Measurements from ENCODE around the gene NTHL1. TPM values are rescaled to one million over a fixed set of nuclear protein-coding genes. Genes with fewer than 3 reads are reported as not detected.

NTHL1 gene
- total RNA-seq, 2 experiments from 2014 or later: 23.8 to 34.4 TPM

DNA sequence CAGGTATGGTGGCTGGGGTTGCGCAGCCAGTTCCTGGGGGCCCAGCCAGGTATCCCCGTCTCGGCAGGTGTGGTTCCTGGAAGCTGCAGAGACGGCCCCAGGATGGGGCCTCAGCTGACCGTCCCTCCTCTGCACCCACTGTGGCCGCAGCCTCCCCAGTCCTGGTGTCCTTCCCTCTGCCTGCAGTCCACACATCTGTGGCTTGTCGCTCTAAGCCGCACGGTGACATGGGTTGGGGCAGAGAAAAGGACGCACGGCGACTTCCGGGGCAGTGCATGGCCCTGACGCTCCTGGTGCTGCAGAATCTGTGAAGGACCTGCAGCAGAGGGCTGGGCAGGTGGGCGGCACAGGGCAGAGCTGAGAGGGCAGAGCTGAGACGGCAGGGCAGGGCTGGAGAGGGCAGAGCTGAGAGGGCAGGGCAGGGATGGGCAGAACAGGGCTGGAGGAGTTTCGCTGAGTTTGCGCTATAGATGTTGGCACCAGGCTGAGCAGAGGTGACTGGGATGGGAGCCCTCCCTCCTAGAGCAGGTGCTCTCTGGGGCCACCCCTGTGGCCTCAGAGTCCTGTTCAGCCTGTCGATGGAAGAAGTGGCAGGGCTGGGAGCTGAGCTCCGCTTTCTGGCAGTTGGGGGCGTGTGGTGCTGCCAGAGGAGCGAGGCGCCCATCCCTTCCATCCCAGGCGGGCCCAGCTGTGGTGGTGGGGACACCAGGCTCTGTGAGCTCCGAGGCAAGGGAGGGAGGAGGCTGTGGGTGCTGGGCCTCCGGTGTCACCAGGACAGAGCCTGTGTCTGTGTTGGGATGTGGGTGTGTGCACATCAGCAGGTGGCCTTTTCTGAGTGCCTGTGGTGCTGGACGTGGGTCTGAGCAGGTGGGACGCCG, 23.2 kb upstream of the NTHL1 start:
- CTCF ChIA-PET: interaction anchor here (1.2 kb wide), 1 partner anchor 13 kb away, joined by 3 read pairs; no protein-coding TSS in a partner anchor
- Mint-ChIP-seq H3K27ac (no peak overlapping the region), H3K4me1 (no peaks in the 10 kb centered on the region), H3K9me3 (no peaks in the 10 kb centered on the region), H3K4me3 (no peak overlapping the region), H3K27me3 (no peaks in the 10 kb centered on the region), H3K36me3 (ENCODE audit: low read depth) (peaks cover 21% of the 10 kb centered on the region)
- POLR2A ChIA-PET: no interaction called here
- DNase-seq: no peak

DNA sequence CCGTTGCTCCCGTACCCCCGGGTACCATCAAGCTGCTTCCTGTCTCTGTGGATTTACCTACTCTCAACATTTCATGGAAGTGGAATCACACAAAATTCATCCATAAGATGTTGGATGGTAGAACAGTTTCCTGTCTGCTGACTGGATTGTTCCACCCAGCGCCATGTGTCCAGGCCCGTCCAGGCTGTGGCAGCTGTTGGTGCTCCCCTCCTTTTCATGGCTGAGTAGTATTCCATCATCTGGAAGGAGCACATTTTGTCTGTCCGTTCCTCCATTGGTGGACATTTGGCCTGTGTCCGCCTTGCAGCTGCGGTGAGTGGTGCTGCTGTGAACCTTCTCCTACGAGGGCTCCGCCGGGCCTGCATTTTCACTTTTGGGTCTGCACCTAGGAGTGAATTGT, 18.5 kb upstream of the NTHL1 start:
- no peak for DNase-seq
- POLR2A ChIA-PET: no interaction called here
- Mint-ChIP-seq H3K4me1 (no peaks in the 10 kb centered on the region), H3K27me3 (no peaks in the 10 kb centered on the region), H3K36me3 (ENCODE audit: low read depth) (peaks cover 16% of the 10 kb centered on the region), H3K4me3 (no peak overlapping the region), H3K9me3 (no peaks in the 10 kb centered on the region), H3K27ac (no peak overlapping the region)
- CTCF ChIA-PET: no interaction called here

DNA sequence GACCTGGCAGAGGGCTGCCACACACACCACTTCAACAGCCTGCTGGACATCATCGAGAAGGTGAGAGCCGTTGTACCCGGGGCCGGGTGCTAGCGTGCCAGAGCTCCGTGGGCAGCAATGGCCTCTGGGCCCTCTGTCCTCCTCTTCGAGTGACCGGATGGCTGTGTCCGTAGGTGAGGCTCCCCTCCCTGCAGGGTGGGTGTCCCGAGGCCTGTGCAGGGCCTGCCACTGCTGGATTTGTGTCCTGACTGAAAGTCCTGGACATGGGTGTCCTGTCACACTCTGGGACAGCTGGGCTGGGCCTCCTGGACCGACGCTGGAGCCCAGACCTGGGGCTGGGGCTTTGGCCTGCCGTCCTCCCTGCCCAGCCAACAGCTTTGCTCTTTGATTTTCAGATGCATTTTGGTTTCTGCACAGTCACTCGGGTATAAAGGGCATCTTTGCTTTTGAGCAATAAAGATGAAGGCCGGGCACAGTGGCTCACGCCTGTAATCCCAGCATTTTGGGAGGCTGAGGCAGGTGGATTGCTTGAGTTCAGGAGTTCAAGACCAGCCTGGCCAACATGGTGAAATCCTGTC, 16.8 kb upstream of the NTHL1 start:
- CTCF ChIA-PET: no interaction called here
- H3K9me3 Mint-ChIP-seq: no peaks in the 10 kb centered on the region
- peaks cover 13% of the 10 kb centered on the region for H3K36me3 Mint-ChIP-seq (ENCODE audit: low read depth)

DNA sequence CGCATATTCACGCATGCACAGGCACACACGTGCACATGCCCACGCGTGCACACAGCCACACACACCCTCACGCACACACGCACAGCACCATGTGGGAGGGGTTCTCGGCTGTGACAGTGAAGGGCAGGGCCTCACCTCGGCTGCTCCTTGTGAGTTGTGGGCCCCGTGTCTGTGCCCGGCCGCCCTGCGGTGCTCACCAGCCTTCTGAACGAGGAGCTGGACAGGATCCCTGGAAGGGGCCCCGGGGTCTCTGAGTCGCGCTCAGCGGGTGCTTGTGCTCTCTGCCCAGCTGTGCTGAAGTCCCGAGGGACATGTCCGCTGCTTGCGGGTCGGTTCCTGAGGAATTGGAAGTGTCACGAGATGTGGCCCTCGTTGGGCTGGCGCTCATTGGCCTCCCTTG, 16.2 kb upstream of the NTHL1 start:
- Mint-ChIP-seq H3K36me3 (ENCODE audit: low read depth) (peaks cover 13% of the 10 kb centered on the region), H3K9me3 (no peaks in the 10 kb centered on the region), H3K4me3 (no peak overlapping the region), H3K27me3 (no peaks in the 10 kb centered on the region), H3K27ac (no peak overlapping the region), H3K4me1 (no peaks in the 10 kb centered on the region)
- DNase-seq: no peak
- POLR2A ChIA-PET: no interaction called here
- CTCF ChIA-PET: no interaction called here

More for the DNA sequence above, 16.8 kb upstream of the NTHL1 start:
- Mint-ChIP-seq H3K4me3 (no peak overlapping the region), H3K27ac (no peak overlapping the region), H3K4me1 (no peaks in the 10 kb centered on the region), H3K27me3 (no peaks in the 10 kb centered on the region)
- DNase-seq: no peak
- POLR2A ChIA-PET: no interaction called here

DNA sequence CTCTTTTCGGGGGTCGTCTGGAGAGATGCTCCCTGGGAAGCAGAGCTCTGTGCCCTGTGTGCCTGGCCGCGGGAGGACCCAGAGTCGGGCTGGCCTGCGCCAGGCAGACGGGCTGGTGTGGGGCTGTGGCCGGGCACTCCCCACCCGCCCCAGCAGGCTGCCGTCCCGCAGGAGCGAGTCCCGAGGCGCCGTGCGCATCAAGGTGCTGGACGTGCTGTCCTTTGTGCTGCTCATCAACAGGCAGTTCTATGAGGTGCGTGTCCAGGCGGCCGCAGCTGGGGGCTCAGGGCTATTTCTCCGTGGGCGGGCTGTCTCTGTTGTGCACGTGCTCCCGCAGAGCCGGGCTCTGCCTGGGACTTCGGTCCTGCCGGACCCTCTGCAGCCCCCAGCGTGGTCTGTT, 15.2 kb upstream of the NTHL1 start:
- Mint-ChIP-seq H3K27me3 (no peaks in the 10 kb centered on the region), H3K4me1 (no peaks in the 10 kb centered on the region), H3K4me3 (no peak overlapping the region), H3K9me3 (no peaks in the 10 kb centered on the region), H3K36me3 (ENCODE audit: low read depth) (peaks cover 9% of the 10 kb centered on the region), H3K27ac (no peak overlapping the region)
- CTCF ChIA-PET: interaction anchor here (1.1 to 1.3 kb wide), 2 partner anchors 11 to 12 kb away, joined by 3 read pairs; no protein-coding TSS in a partner anchor
- POLR2A ChIA-PET: no interaction called here
- DNase-seq: no peak

DNA sequence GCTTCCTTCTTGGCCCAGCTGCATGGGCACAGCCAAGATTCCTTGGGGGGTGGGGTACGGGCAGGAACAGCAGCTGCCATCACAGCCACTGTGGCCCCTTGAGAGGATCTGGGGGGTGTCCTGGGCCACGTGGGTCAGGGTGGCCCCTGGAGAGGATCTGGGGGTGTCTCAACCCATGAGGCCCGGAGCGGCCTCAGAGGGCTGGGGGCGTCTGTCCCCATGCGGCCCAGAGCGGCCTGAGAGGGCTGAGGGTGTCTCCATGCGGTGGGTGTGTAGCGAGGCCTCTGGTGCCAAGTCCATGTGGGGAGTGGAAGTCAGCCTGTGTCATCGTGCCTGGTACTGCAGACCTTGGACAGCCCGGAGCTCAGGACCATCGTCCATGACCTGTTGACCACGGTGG, 13.9 kb upstream of the NTHL1 start:
- CTCF ChIA-PET: interaction anchor here (1.2 to 1.5 kb wide), 2 partner anchors 12 to 29 kb away, joined by 3 to 4 read pairs; no protein-coding TSS in a partner anchor
- Mint-ChIP-seq H3K9me3 (no peaks in the 10 kb centered on the region), H3K4me3 (no peak overlapping the region), H3K36me3 (ENCODE audit: low read depth) (peaks cover 7% of the 10 kb centered on the region), H3K4me1 (no peaks in the 10 kb centered on the region), H3K27me3 (no peaks in the 10 kb centered on the region), H3K27ac (no peak overlapping the region)
- POLR2A ChIA-PET: no interaction called here
- DNase-seq: no peak

DNA sequence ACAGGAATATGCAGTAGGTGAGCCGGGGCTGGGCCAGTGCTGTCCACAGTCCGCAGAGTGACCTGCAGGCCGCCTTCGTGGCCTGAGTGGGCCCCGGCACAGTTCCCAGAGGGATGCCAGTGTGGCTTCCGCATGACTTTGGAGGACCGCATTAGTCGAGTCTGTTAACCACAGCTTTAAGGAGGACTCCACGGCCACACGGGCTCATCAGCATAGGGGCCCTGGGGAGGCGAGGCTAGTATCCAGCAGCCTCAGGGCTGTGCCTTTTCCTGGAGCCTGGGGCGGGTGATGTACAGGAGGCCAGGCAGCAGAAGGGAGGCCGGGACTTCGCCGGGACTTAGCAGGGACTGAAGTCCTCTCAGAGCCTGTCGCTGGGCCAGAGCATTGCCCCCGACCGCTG, 13.4 kb upstream of the NTHL1 start:
- Mint-ChIP-seq H3K4me1 (no peaks in the 10 kb centered on the region), H3K4me3 (no peak overlapping the region), H3K9me3 (no peaks in the 10 kb centered on the region), H3K36me3 (ENCODE audit: low read depth) (peaks cover 4% of the 10 kb centered on the region), H3K27ac (no peak overlapping the region), H3K27me3 (no peaks in the 10 kb centered on the region)
- ChIA-PET CTCF (interaction anchor here (1.2 to 1.5 kb wide), 2 partner anchors 12 to 30 kb away, joined by 3 to 4 read pairs; no protein-coding TSS in a partner anchor), POLR2A (no interaction called here)
- no peak for DNase-seq

DNA sequence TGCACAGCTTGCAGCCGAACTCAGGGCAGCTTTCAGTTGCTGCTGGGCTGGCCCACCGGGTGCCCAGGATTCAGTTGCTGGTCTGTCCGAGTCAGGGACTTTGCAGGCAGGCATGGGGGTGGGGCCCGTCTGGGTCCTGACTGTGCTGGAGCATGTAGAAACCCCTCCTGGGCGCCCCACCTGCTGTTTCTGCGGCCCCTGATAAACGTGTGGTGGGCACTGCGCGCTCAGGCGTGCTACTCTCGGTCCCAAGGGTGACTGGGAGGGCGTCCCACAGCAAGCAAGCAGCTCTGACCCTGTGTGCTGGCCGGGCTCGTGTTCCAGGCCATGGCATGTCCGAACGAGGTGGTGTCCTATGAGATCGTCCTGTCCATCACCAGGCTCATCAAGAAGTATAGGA, 12.7 kb upstream of the NTHL1 start:
- H3K36me3 Mint-ChIP-seq (ENCODE audit: low read depth): no peaks in the 10 kb centered on the region
- ChIA-PET POLR2A (no interaction called here), CTCF (no interaction called here)
- H3K27me3 Mint-ChIP-seq: no peaks in the 10 kb centered on the region
- H3K4me3 Mint-ChIP-seq: no peak overlapping the region
- no peaks in the 10 kb centered on the region for H3K9me3 Mint-ChIP-seq
- no peak for DNase-seq
- H3K4me1 Mint-ChIP-seq: no peaks in the 10 kb centered on the region
- no peak overlapping the region for H3K27ac Mint-ChIP-seq

DNA sequence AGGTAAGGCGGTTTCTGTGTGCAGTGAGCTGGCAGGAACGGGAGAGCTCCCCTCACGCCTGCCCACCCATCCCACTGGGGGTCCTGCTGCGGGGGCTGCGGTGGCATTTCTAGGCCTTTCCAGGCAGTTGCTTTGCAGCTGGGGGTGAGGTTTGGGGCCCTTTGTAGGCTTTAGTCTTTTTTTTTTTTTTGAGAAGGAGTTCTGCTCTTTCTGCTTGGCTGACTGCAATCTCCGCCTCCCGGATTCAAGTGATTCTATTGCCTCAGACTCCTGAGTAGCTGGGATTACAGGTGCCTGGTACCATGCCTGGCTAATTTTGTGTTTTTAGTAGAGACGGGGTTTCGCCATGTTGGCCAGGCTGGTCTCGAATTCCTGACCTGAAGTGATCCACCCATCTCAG, 11.2 kb upstream of the NTHL1 start:
- ChIA-PET POLR2A (no interaction called here), CTCF (interaction anchor here (0.6 kb wide), 1 partner anchor 540 kb away, joined by 3 read pairs; no protein-coding TSS in a partner anchor)
- H3K27me3 Mint-ChIP-seq: no peaks in the 10 kb centered on the region
- H3K9me3 Mint-ChIP-seq: no peaks in the 10 kb centered on the region
- H3K27ac Mint-ChIP-seq: no peak overlapping the region
- H3K4me1 Mint-ChIP-seq: no peaks in the 10 kb centered on the region
- H3K36me3 Mint-ChIP-seq (ENCODE audit: low read depth): no peaks in the 10 kb centered on the region
- no peak overlapping the region for H3K4me3 Mint-ChIP-seq
- DNase-seq: no peak

DNA sequence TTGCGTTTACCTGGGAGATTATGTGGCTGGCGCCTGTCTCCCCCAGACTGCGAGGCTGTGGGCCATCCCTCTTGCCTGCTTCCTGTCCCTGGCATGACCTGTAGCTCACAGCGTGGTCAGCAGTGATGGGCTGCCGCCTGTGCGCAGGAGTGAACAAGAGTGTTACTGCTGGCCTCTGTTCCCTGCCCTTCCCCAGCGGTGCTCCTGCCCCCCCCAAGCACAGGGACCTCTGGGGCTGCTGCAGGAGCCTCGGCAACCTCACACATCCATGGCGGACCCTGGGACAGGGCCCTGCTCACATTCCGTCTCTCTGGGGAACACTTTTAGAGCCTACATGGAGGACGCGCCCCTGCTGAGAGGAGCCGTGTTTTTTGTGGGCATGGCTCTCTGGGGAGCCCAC, 10.8 kb upstream of the NTHL1 start:
- H3K4me3 Mint-ChIP-seq: no peak overlapping the region
- H3K4me1 Mint-ChIP-seq: no peaks in the 10 kb centered on the region
- no peak for DNase-seq
- POLR2A ChIA-PET: no interaction called here
- no peaks in the 10 kb centered on the region for H3K9me3 Mint-ChIP-seq
- CTCF ChIA-PET: interaction anchor here (0.6 kb wide), 1 partner anchor 540 kb away, joined by 3 read pairs; no protein-coding TSS in a partner anchor
- H3K36me3 Mint-ChIP-seq (ENCODE audit: low read depth): no peaks in the 10 kb centered on the region
- H3K27me3 Mint-ChIP-seq: no peaks in the 10 kb centered on the region
- H3K27ac Mint-ChIP-seq: no peak overlapping the region

DNA sequence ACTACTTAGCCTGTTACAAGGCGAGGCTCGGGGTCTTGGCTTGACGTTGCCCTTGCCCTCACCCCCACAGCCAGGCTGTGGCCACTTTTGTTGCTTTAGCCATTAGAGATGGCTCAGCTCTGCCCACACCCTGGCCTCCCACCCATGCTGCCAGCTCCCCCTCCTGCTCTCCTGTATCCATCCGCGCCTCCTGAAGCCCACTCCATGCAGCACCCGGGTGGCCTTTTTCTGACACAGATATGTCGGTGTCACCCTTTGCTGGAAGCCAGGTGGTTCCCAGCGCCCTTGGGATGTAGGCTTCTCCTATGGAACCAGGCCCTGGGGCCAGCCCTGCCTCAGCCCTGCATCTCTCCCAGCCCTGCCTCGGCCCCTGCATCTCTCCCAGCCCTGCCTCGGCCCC, 9.8 kb upstream of the NTHL1 start:
- no peaks in the 10 kb centered on the region for H3K4me1 Mint-ChIP-seq
- no peak for DNase-seq
- ChIA-PET POLR2A (no interaction called here), CTCF (interaction anchor here (1.8 kb wide), 1 partner anchor 11 kb away, joined by 4 read pairs; no protein-coding TSS in a partner anchor)
- no peaks in the 10 kb centered on the region for H3K27me3 Mint-ChIP-seq
- no peaks in the 10 kb centered on the region for H3K9me3 Mint-ChIP-seq
- no peaks in the 10 kb centered on the region for H3K36me3 Mint-ChIP-seq (ENCODE audit: low read depth)
- no peak overlapping the region for H3K4me3 Mint-ChIP-seq
- peak overlapping the region; percentile 22 for H3K27ac Mint-ChIP-seq

DNA sequence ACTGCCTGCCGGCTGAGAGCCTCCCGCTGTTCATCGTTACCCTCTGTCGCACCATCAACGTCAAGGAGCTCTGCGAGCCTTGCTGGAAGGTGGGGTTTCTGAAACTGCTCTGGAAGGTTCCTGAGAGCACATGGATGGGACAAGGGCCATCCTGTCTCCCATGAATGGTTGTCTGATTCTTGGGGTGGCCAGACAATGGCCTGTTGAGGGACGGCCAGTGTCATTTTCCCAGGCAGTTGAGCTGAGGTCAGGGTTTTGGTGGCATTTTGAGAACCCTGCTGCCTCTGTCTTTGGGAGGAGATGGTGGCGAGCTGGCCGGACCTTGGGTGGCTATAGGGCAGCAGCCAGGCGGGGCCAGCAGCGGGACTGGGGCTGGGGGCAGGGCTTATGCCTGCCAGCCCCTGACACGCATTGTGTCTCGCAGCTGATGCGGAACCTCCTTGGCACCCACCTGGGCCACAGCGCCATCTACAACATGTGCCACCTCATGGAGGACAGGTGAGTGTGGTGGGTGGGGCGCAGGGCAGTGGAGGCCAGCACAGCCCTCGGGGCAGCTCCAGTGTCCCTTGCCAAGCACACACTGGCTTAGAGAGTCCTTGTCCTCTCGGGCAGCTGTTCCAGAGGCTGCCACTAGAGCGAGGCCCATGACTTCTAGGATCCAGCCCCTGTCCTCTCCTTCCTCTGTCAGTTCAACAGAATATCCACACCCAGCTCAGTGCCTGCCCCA, 9.2 kb upstream of the NTHL1 start:
- Mint-ChIP-seq H3K9me3 (no peaks in the 10 kb centered on the region), H3K27me3 (no peaks in the 10 kb centered on the region), H3K27ac (no peak overlapping the region), H3K4me3 (no peak overlapping the region), H3K4me1 (no peaks in the 10 kb centered on the region), H3K36me3 (ENCODE audit: low read depth) (no peaks in the 10 kb centered on the region)
- ChIA-PET POLR2A (interaction anchor here (0.5 kb wide), 1 partner anchor 99 kb away, joined by 3 read pairs; the partner anchor contains the start of gene TRAF7), CTCF (interaction anchor here (0.9 to 1.8 kb wide), 2 partner anchors 9 to 10 kb away, joined by 3 to 4 read pairs; partner anchors contain the start of genes NTHL1 and TSC2)
- DNase-seq: no peak

DNA sequence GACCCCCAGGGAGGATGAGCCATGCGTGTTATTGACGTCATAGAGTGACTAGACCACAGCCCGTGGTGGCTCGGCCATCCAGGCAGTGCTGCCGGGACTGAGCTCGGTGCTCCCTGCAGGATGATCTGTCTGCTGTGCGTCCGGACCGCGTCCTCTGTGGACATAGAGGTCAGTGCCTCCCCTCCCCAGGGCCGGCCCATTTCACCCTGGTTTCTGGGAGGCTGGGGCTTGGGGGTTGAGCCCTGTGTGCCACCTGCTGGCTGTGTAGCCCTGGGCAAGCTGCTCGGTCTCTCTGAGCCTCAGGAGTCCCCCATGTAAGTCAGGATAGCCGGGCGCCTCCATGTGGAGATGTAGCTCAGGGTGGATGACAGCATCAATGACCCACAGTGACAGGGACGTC, 8.4 kb upstream of the NTHL1 start:
- Mint-ChIP-seq H3K4me1 (no peaks in the 10 kb centered on the region), H3K36me3 (ENCODE audit: low read depth) (no peaks in the 10 kb centered on the region), H3K4me3 (no peak overlapping the region), H3K27me3 (no peaks in the 10 kb centered on the region), H3K27ac (no peak overlapping the region), H3K9me3 (no peaks in the 10 kb centered on the region)
- ChIA-PET CTCF (interaction anchor here (0.9 to 1.8 kb wide), 2 partner anchors 8 to 9 kb away, joined by 3 to 4 read pairs; partner anchors contain the start of genes NTHL1 and TSC2), POLR2A (no interaction called here)
- DNase-seq: no peak
